A549 treated with dexamethasone at 1 μM for 4 hours (cell line): ENCODE results near the gene JOSD2. TPM values are rescaled to one million over a fixed set of nuclear protein-coding genes. Genes with fewer than 3 reads are reported as not detected.

ENCODE experiments used
- total RNA-seq: library from RNA; stranded (reverse); fragments of 200-300 nt; extraction: Qiagen RNA extraction; gene quantifications from 5 replicates; pipeline ENCODE4 v1.2.3, GENCODE V29; 2022

The JOSD2 gene, protein sequence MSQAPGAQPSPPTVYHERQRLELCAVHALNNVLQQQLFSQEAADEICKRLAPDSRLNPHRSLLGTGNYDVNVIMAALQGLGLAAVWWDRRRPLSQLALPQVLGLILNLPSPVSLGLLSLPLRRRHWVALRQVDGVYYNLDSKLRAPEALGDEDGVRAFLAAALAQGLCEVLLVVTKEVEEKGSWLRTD
- total RNA-seq, result 60.1 to 72.6 TPM (median 68.8 TPM) in 5 replicates

GRCh38 chr19:50511069-50511822, at the start of gene JOSD2:
TSS of gene JOSD2 (minus strand) at chr19:50511191. CDS start at chr19:50510431, 760 bp downstream.

GRCh38 chr19:50513746-50514345, 2.9 kb upstream of the JOSD2 start, which contains the start of gene ASPDH:
TSS of gene ASPDH (minus strand) at chr19:50513913. CDS start at chr19:50513823, 90 bp downstream.

DNA sequence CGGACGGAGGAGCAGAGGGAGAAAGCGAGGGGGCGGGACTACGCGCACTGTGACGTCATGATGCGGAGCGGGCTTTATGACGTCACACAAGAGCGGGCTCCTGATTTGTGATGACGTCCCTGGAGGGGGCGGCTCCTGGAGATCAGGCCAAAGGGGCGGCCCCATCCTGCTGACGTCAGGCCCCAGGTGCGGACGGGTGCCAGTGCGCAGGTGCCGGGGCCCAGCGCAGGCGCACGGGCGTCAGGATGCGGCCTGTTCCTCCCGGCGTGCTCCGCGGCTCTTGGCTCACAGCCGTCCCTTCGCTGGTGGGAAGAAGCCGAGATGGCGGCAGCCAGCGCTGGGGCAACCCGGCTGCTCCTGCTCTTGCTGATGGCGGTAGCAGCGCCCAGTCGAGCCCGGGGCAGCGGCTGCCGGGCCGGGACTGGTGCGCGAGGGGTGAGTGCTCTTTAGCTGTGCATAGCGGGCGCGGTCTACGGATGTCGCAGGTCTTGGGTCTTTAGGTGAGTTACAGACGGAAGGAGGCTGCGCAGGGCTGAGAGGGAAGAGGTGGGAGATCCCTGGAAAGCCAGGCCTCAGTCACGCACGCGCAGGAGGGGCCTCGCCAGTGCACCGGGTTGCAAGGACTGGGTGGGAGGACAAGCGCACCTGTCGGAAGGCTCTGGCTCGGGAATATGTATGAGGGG, 34.6 kb downstream of the JOSD2 start, which contains the start of the genes EMC10 and GARIN5A:
EMC10 (plus strand) TSS at position 284 of the 683 bp plus-strand sequence; CDS start at position 322, 38 bp downstream.
GARIN5A (minus strand) TSS at position 625 of the 683 bp plus-strand sequence; CDS start at position 165, 460 bp downstream.

Other genes starting within 250 kb of the JOSD2 start
- 0.98 to 1.7 TPM (median 1.7 TPM) in 5 replicates for gene KCNC3, start 181.8 kb downstream of the JOSD2 start, total RNA-seq
- 0.32 to 1.1 TPM (median 0.84 TPM) in 5 replicates for gene NAPSA, start 145.6 kb downstream of the JOSD2 start, total RNA-seq
- 55.3 to 72.9 TPM (median 70.2 TPM) in 5 replicates for gene NR1H2, start 134.7 kb downstream of the JOSD2 start, total RNA-seq
- gene POLD1, start 126.8 kb downstream of the JOSD2 start, total RNA-seq, result 44.4 to 82.0 TPM (median 73.4 TPM) in 5 replicates
- 0.12 to 0.46 TPM (median 0.18 TPM) in 5 replicates for gene SPIB, start 92.3 kb downstream of the JOSD2 start, total RNA-seq
- gene MYBPC2, start 78.3 kb downstream of the JOSD2 start, total RNA-seq, result not detected in 5 replicates
- 109 to 144 TPM (median 140 TPM) in 5 replicates for gene EMC10, start 34.7 kb downstream of the JOSD2 start, total RNA-seq
- gene GARIN5A, start 34.3 kb downstream of the JOSD2 start, total RNA-seq, result 1.6 to 1.9 TPM (median 1.8 TPM) in 5 replicates
- not detected in 5 replicates for gene ASPDH, start 2.7 kb upstream of the JOSD2 start, total RNA-seq
- 0.33 to 0.63 TPM (median 0.54 TPM) in 5 replicates for gene LRRC4B, start 57.2 kb upstream of the JOSD2 start, total RNA-seq
- 0.36 to 0.63 TPM (median 0.59 TPM) in 5 replicates for gene SYT3, start 128.7 kb upstream of the JOSD2 start, total RNA-seq
- 5.2 to 7.6 TPM (median 6.2 TPM) in 5 replicates for gene C19orf81, start 138.3 kb upstream of the JOSD2 start, total RNA-seq
- 0.09 to 0.27 TPM (median 0.22 TPM) in 5 replicates for gene SHANK1, start 208.6 kb upstream of the JOSD2 start, total RNA-seq
- gene CLEC11A, start 212.2 kb upstream of the JOSD2 start, total RNA-seq, result 6.3 to 10.3 TPM (median 9.4 TPM) in 5 replicates